ENCODE measurements around the gene GPX5. TPM values are rescaled to one million over a fixed set of nuclear protein-coding genes. Genes with fewer than 3 reads are reported as not detected.
"Not testable (repeated sequence)": the region's sequence is repeated elsewhere in the genome, so short reads cannot be mapped to it uniquely, and the experiment has no call there.

Gene GPX5
- total RNA-seq (2014; rRNA removed; shearing (Covaris generic)): not detected in 2 replicates

DNA sequence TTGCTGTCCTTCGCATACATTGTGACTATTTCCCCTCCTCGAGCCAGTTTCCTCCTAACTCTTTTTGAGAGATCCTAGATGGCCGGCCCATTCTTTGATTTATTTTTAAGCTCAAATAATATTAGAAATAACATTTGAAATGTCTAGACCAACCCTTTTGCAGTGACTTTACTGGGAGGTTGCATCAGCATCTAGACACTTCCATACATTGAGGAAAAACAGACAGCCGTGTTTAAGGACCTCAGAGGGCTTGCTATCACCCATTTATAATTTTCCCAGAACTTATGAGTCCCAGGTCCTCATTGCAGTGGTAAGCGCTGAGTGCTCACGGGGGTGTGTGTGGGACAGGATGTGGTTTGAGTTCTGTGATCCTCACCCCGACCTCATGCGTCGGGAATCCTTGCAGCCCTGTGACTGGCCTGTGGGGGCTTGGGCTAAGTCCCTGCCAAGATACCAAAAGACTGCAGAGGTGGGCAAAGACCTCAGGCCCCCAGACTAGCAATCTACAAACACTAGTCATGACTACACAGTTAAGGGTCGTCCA lies at the start of gene GPX5:
TSS of gene GPX5 (plus strand) at position 386 of the 544 bp plus-strand sequence. CDS start at position 519, 133 bp downstream.
- peak; percentile 57 for DNase-seq (ENCODE audit: low spot score)

- no peak for DNase-seq (ENCODE audit: low spot score)
Measured at GRCh38 chr6:28478518-28478917, 47.2 kb upstream of the GPX5 start.

DNA sequence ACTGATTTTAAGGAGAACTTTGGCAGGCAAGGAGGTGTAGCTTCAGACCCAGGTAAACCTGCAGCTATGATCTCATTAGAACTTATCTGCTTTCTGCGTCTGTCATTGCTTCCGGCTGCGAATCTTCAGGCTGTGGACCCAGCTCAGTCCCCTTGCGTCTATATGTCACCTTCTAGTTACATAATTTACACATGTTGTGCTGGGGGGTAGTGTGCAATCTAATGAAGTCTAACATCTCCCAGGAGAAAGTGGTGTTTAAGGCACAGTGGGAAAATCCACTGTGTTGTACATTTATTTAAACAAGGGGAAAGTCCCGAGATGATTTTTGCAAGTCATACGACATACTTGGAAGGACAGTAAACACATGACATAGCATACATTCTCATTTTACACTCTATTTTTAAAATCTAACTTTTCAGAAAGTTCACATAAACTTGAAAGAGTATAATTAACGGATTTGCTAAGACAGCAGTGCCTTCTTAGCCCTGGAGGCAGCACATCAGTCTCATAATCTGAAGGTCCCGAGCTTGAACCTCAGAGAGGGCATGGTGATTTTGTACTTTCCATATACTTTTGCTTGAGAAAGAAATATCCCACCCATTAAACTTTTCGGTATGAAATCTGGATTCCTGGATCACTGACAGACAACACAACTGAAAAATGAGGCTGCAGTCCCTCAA lies 45.3 kb upstream of the GPX5 start:
- no peak for DNase-seq (ENCODE audit: low spot score)

GRCh38 chr6:28485482-28485881 lies 40.2 kb upstream of the GPX5 start:
- no peak for DNase-seq (ENCODE audit: low spot score)

GRCh38 chr6:28486533-28486932 lies 39.1 kb upstream of the GPX5 start:
- no peak for DNase-seq (ENCODE audit: low spot score)

DNA sequence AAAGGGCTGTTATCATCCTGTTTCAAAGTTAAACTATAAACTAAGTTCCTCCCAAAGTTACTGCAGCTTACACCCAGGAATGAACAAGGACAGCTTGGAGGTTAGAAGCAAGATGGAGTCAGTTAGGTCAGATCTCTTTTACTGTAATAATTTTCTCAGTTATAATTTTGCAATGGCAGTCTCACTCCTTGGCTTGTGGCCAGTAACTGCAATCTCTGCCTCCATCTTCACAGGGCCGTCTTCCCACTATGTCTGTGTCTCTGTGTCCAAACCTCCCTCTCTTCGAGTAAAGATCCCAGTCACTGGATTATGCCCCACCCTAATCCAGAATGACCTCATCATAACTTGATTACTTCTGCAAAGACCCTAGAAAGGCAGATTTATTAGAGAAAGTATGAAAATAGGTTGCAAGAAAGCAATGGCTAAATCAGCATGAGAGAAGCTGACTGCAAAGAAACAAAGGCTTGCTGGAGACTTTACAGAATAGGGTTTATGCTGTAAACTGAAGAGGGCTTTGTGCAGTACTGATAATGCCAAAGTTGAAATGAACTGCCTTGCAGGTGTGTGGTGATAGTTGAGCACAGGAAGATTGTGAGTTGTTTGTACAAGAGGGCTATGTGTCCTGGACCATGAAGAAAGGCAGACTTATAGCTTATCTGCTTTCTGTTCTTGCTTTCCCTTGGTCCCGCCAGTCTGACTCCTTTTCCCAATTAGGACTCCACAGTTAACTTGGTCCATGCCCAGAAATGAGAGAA lies 38.5 kb upstream of the GPX5 start:
- no peak for DNase-seq (ENCODE audit: low spot score)

DNA sequence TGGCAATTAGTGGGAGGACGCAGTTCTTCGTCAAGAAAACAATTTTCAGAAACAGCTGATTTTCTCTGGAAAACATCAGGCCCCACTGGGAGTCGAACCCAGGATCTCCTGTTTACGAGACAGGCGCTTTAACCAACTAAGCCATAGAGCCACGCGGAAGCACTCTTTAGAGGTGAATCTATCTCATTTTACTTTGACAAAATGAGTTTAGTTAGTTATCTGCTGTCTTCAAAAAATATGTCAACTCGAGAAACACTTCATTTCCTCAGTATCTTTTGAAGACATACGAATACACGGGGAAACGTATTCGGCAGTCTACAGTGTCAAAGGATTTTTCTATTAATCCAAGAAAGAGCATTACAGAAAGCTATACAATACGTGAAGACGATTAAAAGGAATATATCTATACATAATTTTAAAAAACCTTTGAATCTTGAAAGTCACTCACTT lies 36.7 kb upstream of the GPX5 start:
- peak; percentile 45 for DNase-seq (ENCODE audit: low spot score)

- DNase-seq (ENCODE audit: low spot score): peak; percentile 63
Measured at GRCh38 chr6:28489366-28490204, 36.1 kb upstream of the GPX5 start.

- DNase-seq (ENCODE audit: low spot score): no peak
Measured at GRCh38 chr6:28490205-28490890, 35.3 kb upstream of the GPX5 start.

DNA sequence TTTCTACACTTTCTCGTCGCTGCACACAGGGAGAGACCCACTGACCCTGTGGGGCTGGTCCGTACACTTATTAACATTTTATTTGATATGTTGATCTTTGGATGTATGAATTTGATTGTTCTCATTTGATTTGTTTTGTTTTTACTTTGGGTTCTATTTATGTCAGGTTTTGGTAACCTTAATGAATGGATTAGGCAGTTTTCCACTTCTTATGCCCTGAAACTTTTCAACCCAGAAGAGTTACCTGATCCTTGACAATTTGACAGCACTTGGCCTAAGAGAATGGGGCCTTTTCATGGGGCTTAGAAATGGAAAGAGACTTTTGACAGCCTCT lies 33.7 kb upstream of the GPX5 start:
- DNase-seq (ENCODE audit: low spot score): no peak

- no peak for DNase-seq (ENCODE audit: low spot score)
Measured at GRCh38 chr6:28496099-28496779, 29.4 kb upstream of the GPX5 start.

GRCh38 chr6:28497306-28497705 lies 28.4 kb upstream of the GPX5 start:
- DNase-seq (ENCODE audit: low spot score): no peak

DNA sequence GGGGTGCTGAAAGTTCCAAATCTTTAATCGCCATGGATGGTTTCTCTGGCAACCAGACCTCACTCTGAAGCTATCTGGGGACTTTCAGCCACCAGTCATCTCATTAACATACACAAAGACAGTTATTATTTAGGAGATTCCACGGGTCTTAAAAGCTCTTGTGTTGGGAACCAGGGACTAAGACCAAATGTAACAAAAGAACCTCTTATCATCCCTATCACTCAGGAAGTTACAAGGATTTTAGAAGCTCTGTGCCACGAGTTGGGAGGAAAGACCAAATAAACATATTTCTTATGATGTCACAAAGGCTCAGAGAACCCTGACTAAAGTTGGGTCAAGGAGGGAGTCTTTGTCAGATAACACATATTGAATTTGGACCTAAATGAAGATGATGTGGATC lies 27.8 kb upstream of the GPX5 start:
- DNase-seq (ENCODE audit: low spot score): no peak

DNA sequence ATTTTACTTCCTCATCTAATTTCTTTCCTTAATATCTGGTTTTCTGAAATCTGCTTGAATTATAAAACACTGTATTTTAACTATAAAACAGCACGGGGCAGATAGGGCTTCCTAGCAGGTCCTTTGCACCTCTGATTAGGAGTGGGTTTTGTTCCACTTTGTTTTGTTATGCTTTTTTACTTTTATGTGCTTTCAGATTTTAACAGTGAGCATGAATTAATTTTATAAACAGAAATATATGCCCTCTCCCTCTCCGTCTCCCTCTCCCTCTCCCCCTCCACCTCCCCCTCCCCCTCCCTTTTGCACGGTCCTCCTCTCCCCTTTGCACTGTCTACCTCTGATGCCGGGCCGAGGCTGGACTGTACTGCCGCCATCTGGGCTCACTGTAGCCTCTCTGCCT lies 24.4 kb upstream of the GPX5 start:
- DNase-seq (ENCODE audit: low spot score): no peak

- not testable (repeated sequence) for DNase-seq (ENCODE audit: low spot score)
Measured at GRCh38 chr6:28502136-28502535, 23.5 kb upstream of the GPX5 start.

GRCh38 chr6:28502709-28503305 lies 22.9 kb upstream of the GPX5 start:
- not testable (repeated sequence) for DNase-seq (ENCODE audit: low spot score)

DNA sequence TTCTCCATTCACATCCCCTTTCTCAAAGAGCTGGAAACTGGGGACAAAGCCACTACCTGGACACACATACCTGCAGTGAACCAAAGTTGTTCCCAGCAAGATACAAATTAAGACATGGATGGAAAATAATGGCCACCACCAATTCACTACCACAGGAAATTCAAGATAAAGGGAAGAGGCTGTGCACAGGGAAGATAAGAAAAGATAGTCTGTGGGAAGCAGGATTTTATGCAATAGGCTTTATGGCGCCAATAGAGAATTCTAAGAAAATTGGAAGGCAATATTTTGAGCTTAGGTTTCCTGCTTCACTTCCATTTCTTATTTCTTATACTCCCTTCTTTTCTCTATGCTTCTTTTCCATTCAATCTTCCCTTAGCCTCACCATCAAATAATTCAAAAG lies 19.9 kb upstream of the GPX5 start:
- DNase-seq (ENCODE audit: low spot score): no peak

GRCh38 chr6:28506807-28507475 lies 18.7 kb upstream of the GPX5 start:
- DNase-seq (ENCODE audit: low spot score): no peak

DNA sequence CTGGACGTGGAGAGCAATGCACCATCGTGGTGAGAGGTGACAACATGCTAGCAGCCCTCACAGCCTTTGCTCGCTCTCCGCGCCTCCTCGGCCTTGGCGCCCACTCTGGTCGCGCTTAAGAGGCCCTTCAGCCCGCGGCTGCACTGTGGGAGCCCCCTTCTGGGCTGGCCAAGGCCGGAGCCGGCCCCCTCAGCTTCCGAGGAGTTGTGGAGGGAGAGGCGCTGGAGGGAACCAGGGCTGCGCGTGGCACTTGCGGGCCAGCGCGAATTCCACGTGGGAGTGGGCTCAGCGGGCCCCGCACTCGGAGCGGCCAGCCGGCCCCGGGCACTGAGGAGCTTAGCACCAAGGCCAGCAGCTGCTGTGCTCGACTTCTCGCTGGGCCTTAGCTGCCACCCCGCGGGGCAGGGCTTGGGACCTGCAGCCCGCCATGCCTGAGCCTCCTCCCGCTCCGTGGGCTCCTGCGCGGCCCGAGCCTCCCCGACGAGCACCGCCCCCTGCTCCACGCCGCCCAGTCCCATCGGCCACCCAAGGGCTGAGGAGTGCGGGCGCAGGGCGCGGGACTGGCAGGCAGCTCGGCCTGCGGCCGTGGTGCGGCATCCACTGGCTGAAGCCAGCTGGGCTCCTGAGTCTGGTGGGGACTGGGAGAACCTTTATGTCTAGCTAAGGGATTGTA lies 13.9 kb upstream of the GPX5 start:
- no peak for DNase-seq (ENCODE audit: low spot score)
